ENCODE measurements around the gene FZD2. TPM values are rescaled to one million over a fixed set of nuclear protein-coding genes. Genes with fewer than 3 reads are reported as not detected.

FZD2 gene
- total RNA-seq, 2 experiments from 2014 or later: not detected

DNA sequence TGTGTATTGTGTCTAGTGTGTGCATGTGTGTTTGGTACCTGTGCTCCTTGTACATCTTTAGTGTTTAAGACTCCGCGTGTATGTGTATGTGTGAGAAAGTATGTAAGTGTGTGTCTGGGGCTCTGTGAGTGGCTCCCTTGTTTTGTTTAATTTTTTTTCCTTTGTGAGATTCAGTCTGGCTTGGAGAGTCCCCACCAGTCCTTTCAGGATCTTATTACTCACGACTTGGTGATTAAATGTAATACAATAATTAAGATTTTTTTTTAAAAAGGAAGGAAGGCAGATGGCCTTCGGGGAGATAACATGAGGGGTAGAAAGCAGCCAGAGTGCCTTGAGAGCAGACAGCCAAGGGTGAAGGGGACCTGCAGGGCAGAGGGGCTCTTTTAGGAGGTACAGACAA is 33.9 kb downstream of the FZD2 start:
- TF ChIP-seq, protein P1, sequence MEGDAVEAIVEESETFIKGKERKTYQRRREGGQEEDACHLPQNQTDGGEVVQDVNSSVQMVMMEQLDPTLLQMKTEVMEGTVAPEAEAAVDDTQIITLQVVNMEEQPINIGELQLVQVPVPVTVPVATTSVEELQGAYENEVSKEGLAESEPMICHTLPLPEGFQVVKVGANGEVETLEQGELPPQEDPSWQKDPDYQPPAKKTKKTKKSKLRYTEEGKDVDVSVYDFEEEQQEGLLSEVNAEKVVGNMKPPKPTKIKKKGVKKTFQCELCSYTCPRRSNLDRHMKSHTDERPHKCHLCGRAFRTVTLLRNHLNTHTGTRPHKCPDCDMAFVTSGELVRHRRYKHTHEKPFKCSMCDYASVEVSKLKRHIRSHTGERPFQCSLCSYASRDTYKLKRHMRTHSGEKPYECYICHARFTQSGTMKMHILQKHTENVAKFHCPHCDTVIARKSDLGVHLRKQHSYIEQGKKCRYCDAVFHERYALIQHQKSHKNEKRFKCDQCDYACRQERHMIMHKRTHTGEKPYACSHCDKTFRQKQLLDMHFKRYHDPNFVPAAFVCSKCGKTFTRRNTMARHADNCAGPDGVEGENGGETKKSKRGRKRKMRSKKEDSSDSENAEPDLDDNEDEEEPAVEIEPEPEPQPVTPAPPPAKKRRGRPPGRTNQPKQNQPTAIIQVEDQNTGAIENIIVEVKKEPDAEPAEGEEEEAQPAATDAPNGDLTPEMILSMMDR (IDR thresholded peaks at IDR 0.05): no peak
- H3K9me3 Mint-ChIP-seq: no peaks in the 10 kb centered on the region
- H3K9me3 ChIP-seq (ENCODE audit: control insufficient read depth in 1 of 2, insufficient read depth in 1 of 2, low read length in 2 of 2): no peaks in the 10 kb centered on the region
- no peak overlapping the region for H3K27ac ChIP-seq (ENCODE audit: low read depth in 1 of 2, low read length in 2 of 2)
- H3K4me1 ChIP-seq (ENCODE audit: insufficient read depth, low read length): no peaks in the 10 kb centered on the region
- peaks cover 2 to 7% of the 10 kb centered on the region in 2 experiments for H3K27me3 ChIP-seq (ENCODE audit: control insufficient read depth in 1 of 2, insufficient read depth in 2 of 2, low read length in 2 of 2)
- no peaks in the 10 kb centered on the region for H3K36me3 ChIP-seq (ENCODE audit: insufficient read depth, low read length)
- POLR2A ChIA-PET: no interaction called here
- DNase-seq: no peak
- H3K4me3 ChIP-seq (ENCODE audit: low read length): no peak overlapping the region
- CTCF ChIA-PET: no interaction called here
- no peak overlapping the region for H3K27ac Mint-ChIP-seq
- intact Hi-C loops (cut with DNase I, micrococcal nuclease): no loop called here
- peaks cover 9% of the 10 kb centered on the region for H3K27me3 Mint-ChIP-seq
- H3K36me3 Mint-ChIP-seq (ENCODE audit: low read depth): no peaks in the 10 kb centered on the region
- H3K4me1 Mint-ChIP-seq (ENCODE audit: low read depth): no peaks in the 10 kb centered on the region
- no peak for ATAC-seq (ENCODE audit: poor library complexity)
- no peak overlapping the region for H3K4me3 Mint-ChIP-seq

DNA sequence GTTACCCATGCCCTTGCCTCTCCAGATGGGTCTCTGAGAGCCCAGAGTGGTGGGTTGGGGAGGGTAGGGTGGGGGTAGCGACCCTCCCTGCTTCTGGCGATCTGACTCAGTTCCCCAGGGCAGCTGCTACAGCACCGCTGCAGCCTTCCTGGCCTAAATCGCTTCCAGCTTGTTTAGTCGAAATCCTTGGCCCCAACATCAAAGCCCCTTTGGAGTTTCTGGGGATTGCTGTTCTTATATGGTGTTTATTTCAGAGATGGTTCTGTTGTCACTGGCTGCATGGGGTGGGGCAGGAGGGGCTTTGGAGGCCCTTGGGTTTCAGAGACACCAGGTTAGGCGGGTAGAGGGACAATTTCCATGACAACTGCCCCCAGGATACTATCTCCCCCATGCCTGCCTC is 35.9 kb downstream of the FZD2 start:
- no peak for DNase-seq
- Mint-ChIP-seq H3K4me1 (ENCODE audit: low read depth) (no peaks in the 10 kb centered on the region), H3K27me3 (peaks cover 22% of the 10 kb centered on the region), H3K27ac (no peak overlapping the region), H3K9me3 (no peaks in the 10 kb centered on the region), H3K4me3 (no peak overlapping the region), H3K36me3 (ENCODE audit: low read depth) (no peaks in the 10 kb centered on the region)
- TF ChIP-seq, protein P1 (IDR thresholded peaks at IDR 0.05): no peak
- Histone ChIP-seq H3K36me3 (ENCODE audit: insufficient read depth, low read length) (no peaks in the 10 kb centered on the region), H3K27me3 (ENCODE audit: control insufficient read depth in 1 of 2, insufficient read depth in 2 of 2, low read length in 2 of 2) (peaks cover 3 to 7% of the 10 kb centered on the region in 2 experiments), H3K27ac (ENCODE audit: low read depth in 1 of 2, low read length in 2 of 2) (no peak overlapping the region), H3K4me3 (ENCODE audit: low read length) (no peak overlapping the region), H3K4me1 (ENCODE audit: insufficient read depth, low read length) (no peaks in the 10 kb centered on the region), H3K9me3 (ENCODE audit: control insufficient read depth in 1 of 2, insufficient read depth in 1 of 2, low read length in 2 of 2) (no peaks in the 10 kb centered on the region)
- intact Hi-C loops (cut with DNase I, micrococcal nuclease): no loop called here
- CTCF ChIA-PET: no interaction called here
- POLR2A ChIA-PET: no interaction called here
- no peak for ATAC-seq (ENCODE audit: poor library complexity)

DNA sequence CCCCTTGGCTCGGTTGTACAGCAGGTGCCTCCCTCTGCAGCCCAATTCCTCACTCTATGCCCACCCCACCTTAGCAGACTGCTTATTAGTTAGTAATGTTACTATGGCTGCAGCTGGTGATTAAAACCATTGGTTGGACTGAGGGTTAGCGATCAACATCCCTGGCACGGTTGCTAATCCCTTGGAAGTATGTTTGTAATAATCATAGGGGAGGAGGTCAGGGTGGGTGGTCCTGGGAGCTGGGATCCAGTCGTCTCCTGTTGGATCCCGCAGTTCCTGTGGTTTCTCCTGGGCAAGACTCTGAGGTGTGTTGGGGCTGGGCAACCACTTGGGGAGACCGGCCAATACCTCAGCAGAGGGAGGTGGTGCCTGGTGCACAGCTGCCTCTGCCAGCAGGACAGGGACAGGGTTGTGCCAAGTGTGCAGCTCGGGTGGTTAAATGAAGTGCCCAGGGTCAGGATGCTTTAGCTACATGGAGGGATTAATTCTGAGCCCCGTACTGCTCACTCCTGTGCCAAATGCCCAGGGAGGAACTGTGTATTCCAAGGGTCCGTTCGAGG is 38.0 kb downstream of the FZD2 start:
- no peaks in the 10 kb centered on the region for H3K9me3 ChIP-seq (ENCODE audit: control insufficient read depth in 1 of 2, insufficient read depth in 1 of 2, low read length in 2 of 2)
- ChIA-PET POLR2A (no interaction called here), CTCF (no interaction called here)
- intact Hi-C loops (cut with DNase I, micrococcal nuclease): no loop called here
- TF ChIP-seq, protein P1 (IDR thresholded peaks at IDR 0.05): no peak
- peaks cover 3 to 7% of the 10 kb centered on the region in 2 experiments for H3K27me3 ChIP-seq (ENCODE audit: control insufficient read depth in 1 of 2, insufficient read depth in 2 of 2, low read length in 2 of 2)
- H3K27me3 Mint-ChIP-seq: peaks cover 31% of the 10 kb centered on the region
- no peak overlapping the region for H3K27ac Mint-ChIP-seq
- no peaks in the 10 kb centered on the region for H3K4me1 ChIP-seq (ENCODE audit: insufficient read depth, low read length)
- H3K36me3 ChIP-seq (ENCODE audit: insufficient read depth, low read length): no peaks in the 10 kb centered on the region
- no peak overlapping the region for H3K4me3 Mint-ChIP-seq
- no peaks in the 10 kb centered on the region for H3K36me3 Mint-ChIP-seq (ENCODE audit: low read depth)
- ATAC-seq (ENCODE audit: poor library complexity) (no peak), DNase-seq (no peak)
- H3K9me3 Mint-ChIP-seq: no peaks in the 10 kb centered on the region
- H3K4me1 Mint-ChIP-seq (ENCODE audit: low read depth): no peaks in the 10 kb centered on the region
- no peak overlapping the region for H3K4me3 ChIP-seq (ENCODE audit: low read length)
- H3K27ac ChIP-seq (ENCODE audit: low read depth in 1 of 2, low read length in 2 of 2): no peak overlapping the region
